RWPE1 (cell line): ENCODE data around the gene SCARF2.

Experiments used
- CTCF ChIA-PET: fragments of 350-600 bp; sonication (Branson Sonifier 250); formaldehyde crosslinking; extraction: SDS; loops from one replicate; lab custom pipeline; 2021; lab: Yijun Ruan, JAX
- POLR2A ChIA-PET: fragments of 400-600 bp; formaldehyde crosslinking; extraction: SDS; loops from one replicate; lab custom pipeline; 2020; ENCODE audit warnings: antibody characterized with exemption; ENCODE audit not compliant: low non-redundant PET; lab: Yijun Ruan, JAX
- DNase-seq: peaks from one replicate; pipeline ENCODE4 v3.0.0; 2012; ENCODE audit warnings: low spot score
- H3K27ac ChIP-seq: fragments of 450-650 bp; 2 replicates; pipeline ENCODE4 v1.5.1; 2017
- TF ChIP-seq, protein P1 (sequence below): fragments of 450-650 bp; conservative IDR thresholded peaks from 2 replicates; pipeline ENCODE4 v1.5.1; 2017; ENCODE audit warnings: low read depth, mild to moderate bottlenecking

Gene SCARF2

GRCh38 chr22:20402960-20403778 is 34.5 kb downstream of the SCARF2 start:
- DNase-seq = no peak
- POLR2A ChIA-PET = interaction anchor here (1.2 kb wide), 1 partner anchor 10 kb away, joined by 3 read pairs; no protein-coding TSS in a partner anchor
- TF ChIP-seq, protein P1, sequence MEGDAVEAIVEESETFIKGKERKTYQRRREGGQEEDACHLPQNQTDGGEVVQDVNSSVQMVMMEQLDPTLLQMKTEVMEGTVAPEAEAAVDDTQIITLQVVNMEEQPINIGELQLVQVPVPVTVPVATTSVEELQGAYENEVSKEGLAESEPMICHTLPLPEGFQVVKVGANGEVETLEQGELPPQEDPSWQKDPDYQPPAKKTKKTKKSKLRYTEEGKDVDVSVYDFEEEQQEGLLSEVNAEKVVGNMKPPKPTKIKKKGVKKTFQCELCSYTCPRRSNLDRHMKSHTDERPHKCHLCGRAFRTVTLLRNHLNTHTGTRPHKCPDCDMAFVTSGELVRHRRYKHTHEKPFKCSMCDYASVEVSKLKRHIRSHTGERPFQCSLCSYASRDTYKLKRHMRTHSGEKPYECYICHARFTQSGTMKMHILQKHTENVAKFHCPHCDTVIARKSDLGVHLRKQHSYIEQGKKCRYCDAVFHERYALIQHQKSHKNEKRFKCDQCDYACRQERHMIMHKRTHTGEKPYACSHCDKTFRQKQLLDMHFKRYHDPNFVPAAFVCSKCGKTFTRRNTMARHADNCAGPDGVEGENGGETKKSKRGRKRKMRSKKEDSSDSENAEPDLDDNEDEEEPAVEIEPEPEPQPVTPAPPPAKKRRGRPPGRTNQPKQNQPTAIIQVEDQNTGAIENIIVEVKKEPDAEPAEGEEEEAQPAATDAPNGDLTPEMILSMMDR = no peak
- no peak overlapping the region for H3K27ac ChIP-seq
- CTCF ChIA-PET = interaction anchor here (0.6 kb wide), 1 partner anchor 37 kb away, joined by 3 read pairs; no protein-coding TSS in a partner anchor

GRCh38 chr22:20401376-20402014 is 36.1 kb downstream of the SCARF2 start:
- TF ChIP-seq, protein P1 = no peak
- DNase-seq = no peak
- ChIA-PET CTCF (no interaction called here), POLR2A (no interaction called here)
- H3K27ac ChIP-seq = no peak overlapping the region

GRCh38 chr22:20400606-20401375 is 36.8 kb downstream of the SCARF2 start:
- ChIA-PET CTCF (no interaction called here), POLR2A (no interaction called here)
- H3K27ac ChIP-seq = no peak overlapping the region
- TF ChIP-seq, protein P1 = no peak
- no peak for DNase-seq

- TF ChIP-seq, protein P1 = no peak
- H3K27ac ChIP-seq = no peak overlapping the region
- CTCF ChIA-PET = interaction anchor here (0.7 kb wide), 1 partner anchor 109 kb away, joined by 4 read pairs; no protein-coding TSS in a partner anchor
- POLR2A ChIA-PET = no interaction called here
- DNase-seq = no peak
Measured at GRCh38 chr22:20399866-20400605, 37.6 kb downstream of the SCARF2 start.

GRCh38 chr22:20398420-20398819 is 39.2 kb downstream of the SCARF2 start:
- no peak for DNase-seq
- TF ChIP-seq, protein P1 = no peak
- CTCF ChIA-PET = no interaction called here
- no peak overlapping the region for H3K27ac ChIP-seq
- POLR2A ChIA-PET = no interaction called here
